Activated B cell treated with CpG ODN at 0.5 μM for 24 hours (primary cell): ENCODE data around the gene NCAM1. TPM values are rescaled to one million over a fixed set of nuclear protein-coding genes. Genes with fewer than 3 reads are reported as not detected.

Source experiments
- ATAC-seq: fragments of 200-7000 bp; cut with Tn5 transposase; one replicate; pipeline ENCODE4 v1.10.0; 2021; ENCODE audit warnings: low read depth, mild to moderate bottlenecking, moderate library complexity
- CTCF ChIA-PET: fragments of 350-600 bp; sonication (Branson Sonifier 250); formaldehyde crosslinking; loops from one replicate; lab custom pipeline; 2021; ENCODE audit warnings: antibody characterized with exemption; lab: Charles Lee
- POLR2A ChIA-PET: fragments of 350-600 bp; sonication (Branson Sonifier 250); formaldehyde crosslinking; loops from one replicate; lab custom pipeline; 2021; ENCODE audit warnings: antibody characterized with exemption; lab: Charles Lee
- DNase-seq: peaks from one replicate; pipeline ENCODE4 v3.0.0; 2022
- H3K27ac Mint-ChIP-seq: one replicate; pipeline ENCODE4 v1.8.0; 2020; ENCODE audit warnings: mixed read lengths
- H3K27me3 Mint-ChIP-seq: one replicate; pipeline ENCODE4 v1.8.0; 2021; ENCODE audit warnings: mixed read lengths
- H3K36me3 Mint-ChIP-seq: one replicate; pipeline ENCODE4 v1.8.0; 2021; ENCODE audit warnings: low read depth, mixed read lengths
- H3K4me1 Mint-ChIP-seq: one replicate; pipeline ENCODE4 v1.8.0; 2021; ENCODE audit warnings: mixed read lengths
- H3K4me3 Mint-ChIP-seq: one replicate; pipeline ENCODE4 v1.8.0; 2020; ENCODE audit warnings: mild to moderate bottlenecking, mixed read lengths
- H3K9me3 Mint-ChIP-seq: one replicate; pipeline ENCODE4 v1.8.0; 2020; ENCODE audit warnings: mixed read lengths
- CTCF ChIP-seq: fragments of 200-600 bp; IDR thresholded peaks from one replicate; pipeline ENCODE4 v1.8.0; 2022; ENCODE audit warnings: antibody characterized with exemption, mild to moderate bottlenecking
- intact Hi-C: fragments of 100-400 bp; cut with micrococcal nuclease; formaldehyde crosslinking; loops from one replicate; pipeline ENCODE4 v1.15.1; 2024
- total RNA-seq: library from RNA; stranded (reverse); gene quantifications from 2 replicates; pipeline ENCODE4 v1.2.3, GENCODE V29; 2022

The NCAM1 gene
- total RNA-seq, 1 donor from 2014 or later = not detected

- TF ChIP-seq CTCF = no peak
- peaks cover 2% of the 10 kb centered on the region for H3K27me3 Mint-ChIP-seq
- no peak overlapping the region for H3K27ac Mint-ChIP-seq
- H3K4me3 Mint-ChIP-seq = no peak overlapping the region
- CTCF ChIA-PET = no interaction called here
- H3K36me3 Mint-ChIP-seq = no peaks in the 10 kb centered on the region
- no peaks in the 10 kb centered on the region for H3K9me3 Mint-ChIP-seq
- ATAC-seq (no peak), DNase-seq (no peak)
- POLR2A ChIA-PET = no interaction called here
- intact Hi-C loops = no loop called here
- no peaks in the 10 kb centered on the region for H3K4me1 Mint-ChIP-seq
Measured at GRCh38 chr11:113152500-113152899, 191.3 kb downstream of the NCAM1 start.

- Mint-ChIP-seq H3K27me3 (peaks cover 2% of the 10 kb centered on the region), H3K36me3 (no peaks in the 10 kb centered on the region), H3K27ac (no peak overlapping the region), H3K4me3 (no peak overlapping the region), H3K4me1 (no peaks in the 10 kb centered on the region), H3K9me3 (no peaks in the 10 kb centered on the region)
- CTCF ChIA-PET = no interaction called here
- DNase-seq = no peak
- TF ChIP-seq CTCF = no peak
- POLR2A ChIA-PET = no interaction called here
- ATAC-seq = no peak
- intact Hi-C loops = no loop called here
Measured at GRCh38 chr11:113153847-113154246, 192.6 kb downstream of the NCAM1 start.

GRCh38 chr11:113159988-113160807 lies 199.0 kb downstream of the NCAM1 start:
- H3K27ac Mint-ChIP-seq = no peak overlapping the region
- H3K36me3 Mint-ChIP-seq = no peaks in the 10 kb centered on the region
- no peaks in the 10 kb centered on the region for H3K9me3 Mint-ChIP-seq
- peaks cover 2% of the 10 kb centered on the region for H3K27me3 Mint-ChIP-seq
- ATAC-seq (no peak), DNase-seq (no peak)
- TF ChIP-seq CTCF = no peak
- H3K4me1 Mint-ChIP-seq = no peaks in the 10 kb centered on the region
- no peak overlapping the region for H3K4me3 Mint-ChIP-seq
- CTCF ChIA-PET = no interaction called here
- intact Hi-C loops = no loop called here
- POLR2A ChIA-PET = no interaction called here

GRCh38 chr11:113160808-113161124 lies 199.5 kb downstream of the NCAM1 start:
- no peaks in the 10 kb centered on the region for H3K9me3 Mint-ChIP-seq
- ATAC-seq (no peak), DNase-seq (no peak)
- H3K4me3 Mint-ChIP-seq = no peak overlapping the region
- intact Hi-C loops = no loop called here
- H3K36me3 Mint-ChIP-seq = no peaks in the 10 kb centered on the region
- peaks cover 2% of the 10 kb centered on the region for H3K27me3 Mint-ChIP-seq
- ChIA-PET POLR2A (no interaction called here), CTCF (no interaction called here)
- no peak for TF ChIP-seq CTCF
- no peak overlapping the region for H3K27ac Mint-ChIP-seq
- no peaks in the 10 kb centered on the region for H3K4me1 Mint-ChIP-seq

GRCh38 chr11:113161711-113162591 lies 200.7 kb downstream of the NCAM1 start:
- TF ChIP-seq CTCF = no peak
- intact Hi-C loops = no loop called here
- Mint-ChIP-seq H3K9me3 (no peaks in the 10 kb centered on the region), H3K4me3 (no peak overlapping the region), H3K27ac (no peak overlapping the region), H3K27me3 (peaks cover 2% of the 10 kb centered on the region), H3K4me1 (no peaks in the 10 kb centered on the region), H3K36me3 (no peaks in the 10 kb centered on the region)
- ATAC-seq (no peak), DNase-seq (no peak)
- CTCF ChIA-PET = no interaction called here
- POLR2A ChIA-PET = no interaction called here
